Epithelial cell of proximal tubule (primary cell): ENCODE data around the gene FKBP8. TPM values are rescaled to one million over a fixed set of nuclear protein-coding genes. Genes with fewer than 3 reads are reported as not detected.
A peak's percentile ranks its signal among the peaks of the same experiment; 100 is the strongest.
"Not testable (repeated sequence)": the region's sequence is repeated elsewhere in the genome, so short reads cannot be mapped to it uniquely, and the experiment has no call there.

Experiments used
- DNase-seq: peaks from one replicate; pipeline ENCODE4 v3.0.0-alpha.2; 2011; ENCODE audit warnings: low read depth
- H3K4me3 ChIP-seq: 2 replicates; pipeline ENCODE4 v1.5.1; 2011; ENCODE audit warnings: low read depth, mild to moderate bottlenecking, low read length
- CTCF ChIP-seq: conservative IDR thresholded peaks from 2 replicates; pipeline ENCODE4 v1.5.1; 2012; ENCODE audit warnings: low read depth, mild to moderate bottlenecking, low read length
- total RNA-seq: library from RNA; depleted of rRNA; stranded (reverse); fragments of >200 nt; gene quantifications from 2 replicates; pipeline ENCODE4 v1.2.3, GENCODE V29; 2015

FKBP8 gene
- total RNA-seq, 1 donor from 2014 or later = 315 TPM

GRCh38 chr19:18557411-18558201 lies 14.2 kb upstream of the FKBP8 start, which contains the start of gene KXD1:
KXD1 (plus strand) TSS chr19:18557870; CDS start chr19:18562057, 4,187 bp downstream.
- peak; percentile 89 for DNase-seq
- peak within 1 kb of the TSS; percentile 82 for H3K4me3 ChIP-seq
- TF ChIP-seq CTCF = no peak

- no peak overlapping the region for H3K4me3 ChIP-seq
- no peak for DNase-seq
- no peak for TF ChIP-seq CTCF
These were observed 8.3 kb upstream of the FKBP8 start for GRCh38 chr19:18551631-18552030.

GRCh38 chr19:18543814-18544475 lies 572 bp upstream of the FKBP8 start:
- no peak for TF ChIP-seq CTCF
- no peak for DNase-seq
- peak overlapping the region; percentile 49 for H3K4me3 ChIP-seq

GRCh38 chr19:18541992-18542940 lies 1.1 kb downstream of the FKBP8 start:
- TF ChIP-seq CTCF = no peak
- DNase-seq = no peak
- H3K4me3 ChIP-seq = peak overlapping the region; percentile 75

GRCh38 chr19:18541258-18541991 lies 1.9 kb downstream of the FKBP8 start:
- TF ChIP-seq CTCF = no peak
- no peak overlapping the region for H3K4me3 ChIP-seq
- no peak for DNase-seq

GRCh38 chr19:18540200-18540599 lies 3.2 kb downstream of the FKBP8 start:
- not testable (repeated sequence) for DNase-seq, H3K4me3 ChIP-seq
